Lung microvascular endothelial cell (primary cell): ENCODE results near the gene SPDYE3. TPM values are rescaled to one million over a fixed set of nuclear protein-coding genes. Genes with fewer than 3 reads are reported as not detected.

Experiments
- DNase-seq, 2 donors: peaks; one replicate each; pipeline versions ENCODE4 v3.0.0 to v3.0.0-alpha.2; 2010; ENCODE audit warnings: low read depth in 2 of 2
- total RNA-seq: library from RNA; depleted of rRNA; stranded (reverse); fragments of >200 nt; gene quantifications from 2 replicates; pipeline ENCODE4 v1.2.1, GENCODE V29; 2014

SPDYE3 gene
- total RNA-seq, 1 donor from 2014 or later: not detected

- no peak for DNase-seq
These were observed 63.2 kb downstream of the SPDYE3 start for GRCh38 chr7:100370746-100371145.

DNA sequence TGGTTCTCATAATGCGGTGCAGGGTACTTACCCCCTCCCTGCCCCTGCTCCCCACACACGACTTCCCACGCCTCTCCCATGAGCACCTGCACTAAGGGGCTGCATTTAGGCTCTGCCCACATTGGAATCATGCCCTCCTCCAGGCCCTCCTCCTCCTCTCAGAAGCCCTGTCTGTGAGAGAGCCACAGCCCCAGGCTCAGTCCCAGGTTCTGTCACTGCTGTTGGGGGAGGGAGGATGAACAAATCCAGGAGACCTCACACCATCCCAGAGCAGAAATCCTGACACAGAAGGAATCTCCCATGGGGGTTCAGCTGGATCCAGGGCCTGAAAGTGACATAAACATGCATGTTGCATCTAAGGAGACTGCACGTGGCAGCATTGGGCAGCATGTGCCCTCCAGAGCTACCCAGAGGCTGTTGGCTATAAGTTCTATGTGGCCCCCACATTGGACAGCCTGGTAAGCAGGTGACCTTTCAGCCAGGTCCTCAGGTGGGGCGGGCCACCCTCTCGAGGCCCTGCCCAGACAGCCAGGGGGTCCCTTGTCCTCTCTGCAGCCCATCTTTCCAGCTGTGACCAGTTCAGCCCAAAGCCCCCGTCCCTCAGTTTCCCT is 64.2 kb downstream of the SPDYE3 start:
- no peak for DNase-seq

Other genes with a start within 250 kb of the SPDYE3 start
- 18.1 and 26.0 TPM in 2 replicates for gene ZNF3, start 226.0 kb upstream of the SPDYE3 start, total RNA-seq
- gene COPS6, start 218.7 kb upstream of the SPDYE3 start, total RNA-seq: 57.1 and 73.9 TPM in 2 replicates
- 25.8 and 61.0 TPM in 2 replicates for gene MCM7, start 206.3 kb upstream of the SPDYE3 start, total RNA-seq
- 12.5 and 13.1 TPM in 2 replicates for gene AP4M1, start 206.1 kb upstream of the SPDYE3 start, total RNA-seq
- gene TAF6, start 188.3 kb upstream of the SPDYE3 start, total RNA-seq: 17.0 and 20.8 TPM in 2 replicates
- 23.1 and 26.2 TPM in 2 replicates for gene CNPY4, start 188.1 kb upstream of the SPDYE3 start, total RNA-seq
- gene MBLAC1, start 180.7 kb upstream of the SPDYE3 start, total RNA-seq: 2.0 and 2.4 TPM in 2 replicates
- gene LAMTOR4, start 158.8 kb upstream of the SPDYE3 start, total RNA-seq: 96.6 and 125 TPM in 2 replicates
- 3.9 and 6.0 TPM in 2 replicates for gene TRAPPC14, start 149.0 kb upstream of the SPDYE3 start, total RNA-seq
- gene GAL3ST4, start 139.1 kb upstream of the SPDYE3 start, total RNA-seq: under 0.01 and 0.22 TPM in 2 replicates
- 1.3 and 2.2 TPM in 2 replicates for gene GPC2, start 130.3 kb upstream of the SPDYE3 start, total RNA-seq
- 0.20 and 0.22 TPM in 2 replicates for gene STAG3, start 129.8 kb upstream of the SPDYE3 start, total RNA-seq
- gene PVRIG, start 87.8 kb upstream of the SPDYE3 start, total RNA-seq: not detected in 2 replicates
- 5.2 and 21.6 TPM in 2 replicates for gene PILRB, start 50.4 kb downstream of the SPDYE3 start, total RNA-seq
- gene PILRA, start 65.8 kb downstream of the SPDYE3 start, total RNA-seq: 0.20 and 0.22 TPM in 2 replicates
- 0.44 and 0.79 TPM in 2 replicates for gene ZCWPW1, start 121.0 kb downstream of the SPDYE3 start, total RNA-seq
- gene MEPCE, start 122.1 kb downstream of the SPDYE3 start, total RNA-seq: 25.1 and 40.5 TPM in 2 replicates
- 8.1 and 11.3 TPM in 2 replicates for gene PPP1R35, start 128.8 kb downstream of the SPDYE3 start, total RNA-seq
- 0.40 and 0.44 TPM in 2 replicates for gene SPACDR, start 156.6 kb downstream of the SPDYE3 start, total RNA-seq
- gene TSC22D4, start 171.5 kb downstream of the SPDYE3 start, total RNA-seq: 21.6 and 25.8 TPM in 2 replicates
- gene NYAP1, start 176.2 kb downstream of the SPDYE3 start, total RNA-seq: 2.0 and 6.3 TPM in 2 replicates
- 25.5 and 74.2 TPM in 2 replicates for gene AGFG2, start 231.5 kb downstream of the SPDYE3 start, total RNA-seq